ENCODE results near the gene SNRK.

The SNRK gene

GRCh38 chr3:43372007-43372740 lies 85.8 kb downstream of the SNRK start:
- DNase-seq = no peak

DNA sequence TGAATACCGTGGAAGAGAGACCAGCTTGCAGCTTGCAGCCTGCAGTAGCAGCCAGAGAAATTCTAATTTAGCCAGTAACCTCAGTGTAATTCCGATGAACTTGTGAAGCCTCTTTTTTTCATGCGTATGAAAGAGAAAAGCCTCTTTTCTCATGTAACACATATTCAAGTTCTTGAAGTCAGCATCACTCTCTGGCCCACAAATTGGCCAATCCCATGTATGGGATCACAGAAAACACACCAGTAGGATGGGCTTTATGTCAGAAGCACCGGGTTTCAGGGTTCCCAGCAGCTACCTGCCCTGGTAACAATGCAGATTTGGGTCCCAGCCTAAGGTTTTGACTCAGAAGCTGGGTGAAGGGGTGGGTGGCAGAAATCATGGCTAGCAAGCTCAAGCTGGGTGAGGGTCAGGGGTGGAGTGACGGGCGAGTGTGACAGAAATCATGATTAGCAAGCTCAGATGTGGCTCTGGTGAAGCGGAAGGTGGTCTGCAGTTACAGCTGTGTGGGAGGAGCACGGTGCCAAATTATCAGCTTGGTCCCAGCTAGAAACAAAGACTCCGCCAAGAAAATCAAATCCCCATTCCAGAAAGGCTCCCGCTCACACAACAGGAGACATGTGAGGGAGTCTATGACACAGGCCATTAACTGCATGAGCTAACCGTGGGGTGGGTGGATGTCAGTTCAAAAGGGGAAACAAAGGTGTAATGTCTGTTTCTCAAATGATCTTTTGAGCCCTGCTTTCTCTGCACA lies 86.6 kb downstream of the SNRK start:
- DNase-seq = no peak

GRCh38 chr3:43373560-43373928 lies 87.2 kb downstream of the SNRK start:
- peak; percentile 27 for DNase-seq

DNA sequence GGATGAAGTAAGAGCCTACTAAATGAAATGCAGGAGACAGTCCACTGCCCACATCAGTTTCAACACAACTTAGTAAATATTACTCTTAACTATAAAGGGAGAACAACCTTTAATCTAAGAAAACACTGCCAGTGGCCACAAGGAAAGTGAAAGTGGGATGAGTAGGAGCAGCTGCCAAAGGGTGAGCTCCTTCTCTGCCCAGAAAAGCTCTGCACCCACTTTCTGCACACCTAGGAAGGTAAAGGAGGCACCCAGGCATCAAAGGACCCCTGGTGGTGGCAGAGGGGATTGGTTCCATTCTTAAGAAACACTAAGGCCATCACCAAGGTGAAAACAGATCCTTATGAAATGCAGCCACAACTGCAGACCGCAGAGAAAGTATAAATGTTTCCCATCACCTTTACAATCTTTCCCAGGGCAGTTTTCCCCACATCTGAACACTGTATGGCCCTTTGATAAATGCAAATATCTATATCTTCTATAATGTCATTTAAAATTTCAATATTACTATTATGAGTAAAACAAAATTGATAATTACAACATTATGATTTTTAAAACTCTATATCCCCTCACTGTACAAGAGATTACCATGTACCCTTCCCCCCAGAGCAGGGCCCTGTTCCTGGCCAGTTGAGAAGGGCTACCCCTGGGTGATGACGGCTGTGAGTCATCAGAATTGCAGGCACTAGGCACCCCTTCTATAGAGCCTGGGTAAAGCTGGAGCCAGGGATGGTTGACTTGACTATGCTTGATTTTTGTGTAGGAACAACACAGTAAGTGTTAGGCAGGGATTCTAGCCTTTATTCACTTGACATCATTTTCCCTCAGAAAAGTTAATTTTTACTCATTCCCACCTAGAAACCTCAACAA lies 92.0 kb downstream of the SNRK start:
- DNase-seq = peak; percentile 41

DNA sequence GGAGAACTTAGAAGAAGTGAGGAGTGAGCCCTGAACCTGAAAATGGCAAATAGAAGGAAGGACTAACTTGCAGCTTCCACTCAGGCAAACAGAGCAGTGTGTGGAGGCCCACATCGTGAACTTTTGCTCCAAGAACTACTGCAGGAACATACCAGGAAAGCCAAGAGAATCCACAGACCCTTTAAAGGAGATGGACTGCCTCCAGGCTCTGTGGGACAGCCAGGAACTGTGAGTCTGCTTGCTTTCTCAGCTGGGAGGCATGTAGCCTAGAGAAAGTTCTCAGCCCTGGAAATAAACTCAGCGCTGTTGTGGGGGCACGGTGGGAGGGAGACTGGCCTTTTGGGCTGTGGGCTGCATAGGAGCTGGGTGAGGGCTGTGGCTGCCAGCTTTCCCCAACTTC lies 93.0 kb downstream of the SNRK start:
- DNase-seq = peak; percentile 74

- DNase-seq = no peak
Observed at GRCh38 chr3:43388175-43388574, 101.8 kb downstream of the SNRK start.

DNA sequence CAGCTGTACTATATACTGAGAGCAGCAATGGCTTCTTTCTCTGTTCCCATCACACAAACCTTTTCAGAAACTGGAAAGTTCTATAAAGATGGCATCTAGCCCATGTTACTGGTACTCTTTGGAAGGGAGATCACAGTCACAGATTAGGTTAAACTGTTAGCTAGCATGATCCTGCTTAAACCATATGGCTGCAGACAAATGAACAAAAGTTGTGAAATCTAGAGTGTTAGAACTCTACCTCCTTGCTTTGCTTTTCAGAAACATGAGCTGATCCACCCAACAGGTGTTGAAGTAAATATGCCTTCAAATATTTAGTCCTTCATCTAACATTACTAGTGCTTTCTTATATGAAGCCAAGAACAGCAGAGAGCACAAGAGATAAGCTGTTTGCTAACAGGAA lies 102.6 kb downstream of the SNRK start:
- no peak for DNase-seq

DNA sequence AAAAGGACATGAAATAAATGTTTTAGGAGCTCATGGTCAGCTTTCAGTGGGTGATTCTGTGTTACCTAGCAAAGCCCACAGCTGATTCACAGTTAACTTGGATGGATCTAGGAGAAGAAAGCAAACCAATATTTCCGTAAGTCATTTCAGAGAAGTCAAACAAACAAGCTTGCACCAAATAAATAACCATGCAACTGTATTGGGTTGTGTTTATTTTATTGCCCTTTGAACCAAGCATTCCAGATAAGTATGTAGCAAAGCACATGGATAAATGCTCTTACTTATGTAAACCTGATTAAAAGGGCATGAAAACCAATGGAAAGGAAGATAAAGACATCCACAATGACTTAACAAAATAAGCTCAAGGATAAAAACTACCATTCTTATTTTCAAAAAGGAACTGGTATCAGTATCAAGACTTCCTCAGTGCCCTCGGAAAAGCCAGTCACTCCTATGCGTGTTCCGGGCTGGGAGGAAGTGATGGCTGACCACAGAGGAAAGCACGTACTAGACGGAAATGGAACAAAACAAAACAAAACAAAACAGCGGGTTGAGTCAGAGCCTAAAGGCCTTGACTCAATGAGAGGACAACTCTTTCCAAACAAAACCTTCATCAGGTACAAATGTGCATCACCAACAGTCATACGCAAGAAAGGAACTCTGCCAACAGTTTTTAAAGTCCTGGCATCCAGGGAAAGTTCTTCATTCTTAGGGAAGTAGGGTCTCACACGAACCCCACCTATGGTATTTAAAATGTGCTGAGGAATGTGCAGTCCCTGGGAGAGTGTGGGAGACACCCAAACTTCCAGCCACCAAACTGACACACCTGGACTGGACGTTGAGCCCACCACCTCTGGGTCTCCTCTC lies 103.3 kb downstream of the SNRK start:
- peak; percentile 59 for DNase-seq

- no peak for DNase-seq
Observed at GRCh38 chr3:43390255-43390588, 103.9 kb downstream of the SNRK start.

- DNase-seq = no peak
Observed at GRCh38 chr3:43391621-43392020, 105.3 kb downstream of the SNRK start.

GRCh38 chr3:43394041-43394554 lies 107.8 kb downstream of the SNRK start:
- DNase-seq = peak; percentile 49

DNA sequence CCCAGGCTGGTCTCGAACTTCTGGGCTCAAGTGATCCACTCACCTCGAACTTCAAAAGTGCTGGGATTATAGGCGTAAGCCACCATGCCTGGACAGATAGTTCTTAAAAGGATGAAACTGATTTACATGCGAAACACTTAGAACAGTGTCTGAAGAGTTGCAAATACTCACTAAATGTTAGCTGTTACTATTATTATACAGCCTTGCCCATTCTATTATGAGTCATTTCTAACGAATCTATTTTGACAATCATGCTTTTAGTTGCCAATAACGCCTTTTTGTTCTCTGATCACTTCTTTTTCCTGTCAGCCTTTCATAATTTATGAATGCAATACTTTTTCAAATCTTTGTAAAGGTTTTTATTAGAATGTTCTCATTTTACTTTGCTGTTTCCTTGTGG lies 112.7 kb downstream of the SNRK start:
- no peak for DNase-seq

GRCh38 chr3:43400167-43400566 lies 113.8 kb downstream of the SNRK start:
- no peak for DNase-seq
